M059J (cell line): ENCODE measurements around the gene ZNF662. TPM values are rescaled to one million over a fixed set of nuclear protein-coding genes. Genes with fewer than 3 reads are reported as not detected.

Source experiments
- DNase-seq: peaks from one replicate; pipeline ENCODE4 v3.0.0-alpha.2; 2012; ENCODE audit warnings: low read depth
- total RNA-seq: library from RNA; depleted of rRNA; stranded (reverse); fragments of >200 nt; shearing (Covaris generic); gene quantifications from 2 replicates; pipeline ENCODE4 v1.2.3, GENCODE V29; 2014; rRNA removed

The ZNF662 gene
- total RNA-seq: 0.20 and 1.4 TPM in 2 replicates

GRCh38 chr3:42906070-42906847 lies at the start of gene ZNF662:
ZNF662 (plus strand) TSS chr3:42906142; CDS start chr3:42908115, 1,973 bp downstream.
- DNase-seq: peak; percentile 8

- no peak for DNase-seq
Measured at GRCh38 chr3:42856544-42856943, 49.4 kb upstream of the ZNF662 start.

GRCh38 chr3:42864321-42864950 lies 41.5 kb upstream of the ZNF662 start:
- no peak for DNase-seq

GRCh38 chr3:42865256-42865655 lies 40.7 kb upstream of the ZNF662 start:
- DNase-seq: no peak

- no peak for DNase-seq
Measured at GRCh38 chr3:42867138-42867537, 38.8 kb upstream of the ZNF662 start.

GRCh38 chr3:42868841-42869240 lies 37.1 kb upstream of the ZNF662 start:
- DNase-seq: no peak

- DNase-seq: no peak
Measured at GRCh38 chr3:42871592-42872196, 34.2 kb upstream of the ZNF662 start.

- DNase-seq: no peak
Measured at GRCh38 chr3:42872718-42873117, 33.2 kb upstream of the ZNF662 start.

- no peak for DNase-seq
Measured at GRCh38 chr3:42873221-42873982, 32.5 kb upstream of the ZNF662 start.

- no peak for DNase-seq
Measured at GRCh38 chr3:42874749-42875148, 31.2 kb upstream of the ZNF662 start.

GRCh38 chr3:42875325-42876151 lies 30.4 kb upstream of the ZNF662 start, which contains the start of gene CYP8B1:
CYP8B1 (minus strand) TSS chr3:42875879; CDS start chr3:42875816, 63 bp downstream.
- DNase-seq: no peak

GRCh38 chr3:42876401-42876800 lies 29.5 kb upstream of the ZNF662 start:
- DNase-seq: no peak

- DNase-seq: no peak
Measured at GRCh38 chr3:42876940-42877720, 28.8 kb upstream of the ZNF662 start.

GRCh38 chr3:42877881-42878280 lies 28.1 kb upstream of the ZNF662 start:
- no peak for DNase-seq

- no peak for DNase-seq
Measured at GRCh38 chr3:42880183-42880582, 25.8 kb upstream of the ZNF662 start.

GRCh38 chr3:42880601-42881451 lies 25.1 kb upstream of the ZNF662 start:
- peak; percentile 68 for DNase-seq

- peak; percentile 20 for DNase-seq
Measured at GRCh38 chr3:42883251-42883930, 22.6 kb upstream of the ZNF662 start.

GRCh38 chr3:42884324-42884723 lies 21.6 kb upstream of the ZNF662 start:
- DNase-seq: no peak
